Measurements from ENCODE around the gene DCDC1.

The DCDC1 gene

GRCh38 chr11:30852645-30853044, 516.9 kb downstream of the DCDC1 start:
- no peak for DNase-seq (ENCODE audit: low read depth)
- in situ Hi-C loops (cut with HindIII; ENCODE audit: low sequenced_read_pairs), result no loop called here
- no peak for TF ChIP-seq CTCF (IDR thresholded peaks at IDR 0.05; ENCODE audit: low read depth, low read length, missing control alignments)

GRCh38 chr11:30852091-30852490, 517.4 kb downstream of the DCDC1 start:
- no peak for TF ChIP-seq CTCF (IDR thresholded peaks at IDR 0.05; ENCODE audit: low read depth, low read length, missing control alignments)
- in situ Hi-C loops (cut with HindIII; ENCODE audit: low sequenced_read_pairs), result no loop called here
- DNase-seq (ENCODE audit: low read depth), result no peak
- H3K4me3 ChIP-seq (ENCODE audit: low read depth, low read length), result no peak overlapping the region

More at GRCh38 chr11:30852645-30853044, 516.9 kb downstream of the DCDC1 start:
- H3K4me3 ChIP-seq (ENCODE audit: low read depth, low read length), result no peak overlapping the region

- no peak for DNase-seq (ENCODE audit: low read depth)
- TF ChIP-seq CTCF (IDR thresholded peaks at IDR 0.05; ENCODE audit: low read depth, low read length, missing control alignments), result no peak
- in situ Hi-C loops (cut with HindIII; ENCODE audit: low sequenced_read_pairs), result no loop called here
- H3K4me3 ChIP-seq (ENCODE audit: low read depth, low read length), result no peak overlapping the region
These were observed 532.3 kb downstream of the DCDC1 start for GRCh38 chr11:30837252-30837651.

- in situ Hi-C loops (cut with HindIII; ENCODE audit: low sequenced_read_pairs), result no loop called here
- no peak for DNase-seq (ENCODE audit: low read depth)
- no peak overlapping the region for H3K4me3 ChIP-seq (ENCODE audit: low read depth, low read length)
- no peak for TF ChIP-seq CTCF (IDR thresholded peaks at IDR 0.05; ENCODE audit: low read depth, low read length, missing control alignments)
These were observed 536.7 kb downstream of the DCDC1 start for GRCh38 chr11:30832831-30833230.

GRCh38 chr11:30830681-30831080, 538.9 kb downstream of the DCDC1 start:
- no peak overlapping the region for H3K4me3 ChIP-seq (ENCODE audit: low read depth, low read length)
- DNase-seq (ENCODE audit: low read depth), result no peak
- in situ Hi-C loops (cut with HindIII; ENCODE audit: low sequenced_read_pairs), result no loop called here
- TF ChIP-seq CTCF (IDR thresholded peaks at IDR 0.05; ENCODE audit: low read depth, low read length, missing control alignments), result no peak

- no peak for DNase-seq (ENCODE audit: low read depth)
- TF ChIP-seq CTCF (IDR thresholded peaks at IDR 0.05; ENCODE audit: low read depth, low read length, missing control alignments), result no peak
- H3K4me3 ChIP-seq (ENCODE audit: low read depth, low read length), result no peak overlapping the region
- in situ Hi-C loops (cut with HindIII; ENCODE audit: low sequenced_read_pairs), result no loop called here
These were observed 542.6 kb downstream of the DCDC1 start for GRCh38 chr11:30826911-30827310.

- no peak overlapping the region for H3K4me3 ChIP-seq (ENCODE audit: low read depth, low read length)
- TF ChIP-seq CTCF (IDR thresholded peaks at IDR 0.05; ENCODE audit: low read depth, low read length, missing control alignments), result no peak
- in situ Hi-C loops (cut with HindIII; ENCODE audit: low sequenced_read_pairs), result no loop called here
- DNase-seq (ENCODE audit: low read depth), result no peak
These were observed 543.8 kb downstream of the DCDC1 start for GRCh38 chr11:30825723-30826122.

All from astrocyte of the cerebellum (primary cell).